Stimulated activated CD4-positive, alpha-beta T cell treated with anti-CD3 and anti-CD28 coated beads, Interleukin-12 subunit alpha, Interleukin-12 subunit beta, amount 100 ng/mL, for 48 hours (primary cell): ENCODE measurements around the gene VASN.

Experiments used
- DNase-seq, 3 donors: peaks; one replicate each; pipeline ENCODE4 v3.0.0-alpha.2; 2020; ENCODE audit warnings: low read depth in 2 of 3, low spot score in 1 of 3

Gene VASN

GRCh38 chr16:4351880-4352279 lies 19.8 kb upstream of the VASN start:
- no peak for DNase-seq

GRCh38 chr16:4352843-4353242 lies 18.8 kb upstream of the VASN start:
- no peak for DNase-seq

GRCh38 chr16:4353675-4354074 lies 18.0 kb upstream of the VASN start:
- no peak for DNase-seq

GRCh38 chr16:4354512-4355409 lies 16.9 kb upstream of the VASN start:
- no peak for DNase-seq

GRCh38 chr16:4356820-4357219 lies 14.8 kb upstream of the VASN start:
- no peak for DNase-seq

GRCh38 chr16:4358236-4358635 lies 13.4 kb upstream of the VASN start:
- no peak for DNase-seq

- peak; percentile 24 to 56 (median 54) for DNase-seq
Observed at GRCh38 chr16:4358831-4359561, 12.7 kb upstream of the VASN start.

GRCh38 chr16:4359914-4360313 lies 11.7 kb upstream of the VASN start:
- DNase-seq, result no peak

- no peak for DNase-seq
Observed at GRCh38 chr16:4360538-4361021, 11.1 kb upstream of the VASN start.

- no peak for DNase-seq
Observed at GRCh38 chr16:4361033-4361943, 10.4 kb upstream of the VASN start.

GRCh38 chr16:4361944-4362311 lies 9.7 kb upstream of the VASN start:
- no peak for DNase-seq

GRCh38 chr16:4362476-4363135 lies 9.0 kb upstream of the VASN start:
- DNase-seq, result no peak

GRCh38 chr16:4364196-4365013 lies 7.2 kb upstream of the VASN start:
- DNase-seq, result no peak

- DNase-seq, result no peak
Observed at GRCh38 chr16:4365014-4365406, 6.6 kb upstream of the VASN start.

GRCh38 chr16:4365615-4366014 lies 6.0 kb upstream of the VASN start:
- DNase-seq, result no peak

- DNase-seq, result no peak
Observed at GRCh38 chr16:4366016-4366415, 5.6 kb upstream of the VASN start.

GRCh38 chr16:4367393-4367856 lies 4.2 kb upstream of the VASN start:
- DNase-seq, result no peak

GRCh38 chr16:4369007-4369733 lies 2.5 kb upstream of the VASN start:
- DNase-seq, result no peak

GRCh38 chr16:4370151-4370550 lies 1.5 kb upstream of the VASN start:
- no peak for DNase-seq
